NCI-H82 (cell line): Measurements from ENCODE around the gene ZNF579.

Experiments used
- DNase-seq: peaks from one replicate; lab custom pipeline; 2025; lab: John Stamatoyannopoulos, UW

ZNF579 gene

DNA sequence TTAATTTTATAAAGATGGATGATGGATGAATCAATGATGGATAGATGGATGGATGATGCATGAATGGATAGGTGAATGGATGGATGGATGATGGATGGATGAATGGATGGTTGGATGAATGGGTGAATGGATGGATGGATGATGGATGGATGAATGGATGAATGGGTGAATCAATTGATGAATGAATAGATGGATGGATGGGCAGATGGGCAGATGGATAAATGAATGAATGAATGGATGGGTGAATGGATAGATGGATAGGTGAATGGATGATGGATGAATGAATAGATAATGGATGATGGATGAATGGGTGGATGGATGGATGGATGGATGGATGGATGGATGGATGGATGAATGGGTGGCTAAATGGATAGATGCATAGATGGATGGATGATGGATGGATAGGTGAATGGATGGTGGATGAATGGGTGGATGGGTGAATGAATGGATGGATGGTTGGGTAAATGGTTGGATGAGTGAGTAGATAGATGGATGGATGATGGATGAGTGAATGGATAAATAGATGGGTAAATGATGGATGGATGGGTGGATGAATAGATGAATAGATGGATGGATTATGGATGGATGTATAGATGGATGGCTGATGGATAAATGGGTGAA lies 12.8 kb downstream of the ZNF579 start:
- no peak for DNase-seq

- DNase-seq, result no peak
These were observed 13.8 kb downstream of the ZNF579 start for GRCh38 chr19:55566823-55567222.

DNA sequence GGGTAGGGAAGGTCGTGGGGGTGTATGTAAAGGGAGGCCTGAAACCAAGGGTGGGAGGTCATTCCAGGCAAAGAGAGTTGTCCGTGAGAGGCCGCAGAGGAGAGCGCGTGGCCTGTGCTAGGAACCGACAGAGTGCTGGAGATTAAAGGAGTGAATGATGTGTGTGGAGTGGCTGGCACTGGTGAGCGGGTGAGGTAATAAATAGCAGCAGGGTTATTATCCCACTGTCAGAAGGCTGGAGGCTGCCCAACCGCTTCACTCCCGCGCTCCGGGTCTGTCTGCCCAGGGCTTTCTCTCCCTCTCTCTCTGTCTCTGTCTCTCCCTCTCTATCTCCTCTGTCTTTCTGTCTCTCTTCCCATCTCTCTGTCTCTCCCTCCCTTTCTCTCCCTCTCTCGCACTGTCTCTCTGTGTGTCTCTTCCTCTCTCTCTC lies 17.4 kb downstream of the ZNF579 start:
- peak; percentile 63 for DNase-seq

DNA sequence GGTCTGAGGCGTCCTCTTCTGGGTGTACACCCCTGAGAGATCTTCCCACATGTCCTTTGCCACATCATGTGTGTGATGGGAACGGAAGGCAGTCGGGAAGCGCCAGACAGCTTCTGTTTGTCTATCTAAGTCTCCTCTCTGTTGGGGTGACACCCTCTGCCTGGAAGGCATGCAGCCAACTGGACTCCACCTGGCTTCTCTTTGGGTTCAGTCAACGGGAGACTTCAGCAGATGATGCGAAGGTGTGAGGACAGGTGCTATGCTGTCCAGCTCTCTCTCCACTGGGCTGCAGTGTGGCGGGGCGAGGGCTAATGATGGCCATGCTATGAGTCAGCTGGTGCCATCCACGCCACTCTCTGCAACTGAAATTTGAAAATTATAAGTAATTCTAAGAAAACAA lies 21.0 kb downstream of the ZNF579 start:
- DNase-seq, result no peak

DNA sequence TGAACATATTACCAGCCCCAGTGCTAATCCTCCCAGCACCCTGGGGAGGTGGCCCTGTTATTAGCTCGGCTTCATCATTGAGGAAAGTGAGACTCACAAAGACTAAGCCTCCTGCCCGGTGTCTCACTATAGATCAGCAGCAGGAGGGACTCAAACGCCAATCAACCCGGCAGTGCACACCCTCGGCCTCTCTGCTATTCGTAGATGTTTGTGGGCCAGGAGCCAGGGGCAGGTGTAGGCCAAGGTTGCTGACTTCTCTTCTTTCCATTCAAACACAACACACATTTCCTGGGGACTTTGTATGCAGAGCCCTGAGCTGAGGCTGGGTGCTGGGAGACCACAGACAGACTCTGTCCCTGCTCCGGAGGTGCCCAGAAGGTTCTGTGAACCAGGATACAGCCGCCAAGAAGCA lies 25.9 kb downstream of the ZNF579 start:
- DNase-seq, result peak; percentile 71

DNA sequence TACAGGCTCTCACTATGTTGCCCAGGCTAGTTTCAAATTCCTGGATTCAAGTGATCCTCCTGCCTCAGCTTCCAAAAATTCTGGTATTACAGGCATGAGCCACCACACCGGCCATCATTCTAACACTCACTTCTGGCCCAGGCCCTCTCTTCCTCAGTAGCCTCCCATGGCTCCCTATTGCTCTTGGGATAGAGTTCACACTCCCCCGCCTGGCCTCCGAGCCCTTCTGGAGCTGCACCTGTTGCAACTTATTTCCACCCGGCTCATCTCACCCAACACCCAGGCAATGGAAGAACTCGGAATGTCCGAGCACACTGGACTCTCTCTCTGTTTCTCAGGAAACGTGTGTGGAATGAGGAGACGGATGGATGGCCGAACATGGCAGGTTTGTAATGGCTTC lies 26.3 kb downstream of the ZNF579 start:
- peak; percentile 56 for DNase-seq

GRCh38 chr19:55553217-55554182 lies 27.1 kb downstream of the ZNF579 start:
- DNase-seq, result no peak

DNA sequence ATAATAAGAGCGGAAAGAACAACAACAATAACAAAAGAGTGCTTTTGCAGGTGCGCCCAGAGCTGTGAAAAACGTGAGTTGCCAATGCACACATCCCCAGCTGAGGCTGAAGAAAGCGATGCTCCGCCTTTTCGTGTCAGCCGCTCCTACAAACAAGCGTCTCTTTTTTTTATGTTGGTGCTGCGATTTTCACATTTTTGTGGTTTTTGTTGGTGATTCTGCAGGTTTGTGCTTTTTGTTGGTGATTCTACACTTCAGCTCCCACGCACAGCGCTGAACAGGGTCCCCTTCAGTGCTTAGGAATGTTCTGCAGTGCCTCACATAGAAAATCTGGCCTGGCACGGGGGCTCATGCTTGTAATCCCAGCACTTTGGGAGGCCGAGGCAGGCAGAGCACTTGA lies 28.0 kb downstream of the ZNF579 start:
- DNase-seq, result no peak

GRCh38 chr19:55552206-55552605 lies 28.4 kb downstream of the ZNF579 start:
- no peak for DNase-seq

DNA sequence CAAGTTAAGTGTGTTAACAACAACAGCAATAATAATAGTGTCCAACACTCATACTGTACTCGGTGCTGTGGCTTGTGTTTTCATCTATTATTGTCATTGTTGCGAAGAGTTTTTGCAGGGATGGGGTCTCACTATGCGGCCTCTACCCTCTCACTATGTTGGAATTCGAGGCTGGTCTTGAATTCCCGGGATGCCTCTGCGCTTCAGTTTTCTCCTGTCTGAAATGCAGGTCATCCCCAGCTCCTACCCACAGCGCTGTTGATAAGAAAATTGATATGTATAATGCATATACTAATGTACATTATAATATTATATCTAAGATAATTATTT lies 30.4 kb downstream of the ZNF579 start:
- no peak for DNase-seq

DNA sequence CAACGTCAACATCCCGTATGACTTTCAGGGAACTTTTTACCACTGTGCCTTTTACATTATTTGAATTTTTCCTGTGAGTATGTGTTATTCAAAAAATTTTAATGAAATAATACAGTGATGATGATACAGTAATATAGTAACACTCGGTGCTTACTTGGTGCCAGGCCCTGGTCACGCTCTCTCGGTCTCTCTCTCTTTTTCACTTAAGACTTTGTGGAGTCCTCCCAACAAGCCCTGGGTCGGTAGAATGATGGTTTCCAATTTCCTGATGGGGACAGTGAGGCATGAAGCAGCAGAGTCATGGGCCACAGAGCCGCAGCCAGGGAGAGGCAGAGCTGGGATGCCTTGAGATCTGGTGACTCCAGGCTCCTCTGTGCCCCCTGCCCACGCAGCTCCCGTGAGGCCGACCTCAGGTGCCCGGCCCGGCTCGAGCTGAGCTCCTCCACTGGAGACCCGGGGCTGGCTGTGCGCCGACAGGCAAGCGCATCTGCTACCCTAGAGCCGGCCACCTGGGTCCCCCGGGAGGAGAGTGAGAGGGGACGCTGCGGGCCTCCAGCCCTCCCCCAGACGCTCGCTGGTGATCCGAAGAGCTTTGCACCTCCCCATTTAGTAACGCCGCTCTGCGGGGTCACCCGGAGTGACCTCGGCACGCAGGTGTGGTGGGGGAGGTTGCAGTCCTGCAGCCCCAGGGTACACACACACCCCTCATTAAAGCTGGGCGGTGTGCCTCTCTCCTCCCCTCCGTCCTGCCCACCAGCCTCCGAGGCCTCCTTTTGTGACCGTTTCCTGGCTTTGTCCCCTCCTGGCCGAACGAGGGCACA lies 30.9 kb downstream of the ZNF579 start:
- peak; percentile 68 for DNase-seq

GRCh38 chr19:55546822-55547614 lies 33.6 kb downstream of the ZNF579 start:
- no peak for DNase-seq

DNA sequence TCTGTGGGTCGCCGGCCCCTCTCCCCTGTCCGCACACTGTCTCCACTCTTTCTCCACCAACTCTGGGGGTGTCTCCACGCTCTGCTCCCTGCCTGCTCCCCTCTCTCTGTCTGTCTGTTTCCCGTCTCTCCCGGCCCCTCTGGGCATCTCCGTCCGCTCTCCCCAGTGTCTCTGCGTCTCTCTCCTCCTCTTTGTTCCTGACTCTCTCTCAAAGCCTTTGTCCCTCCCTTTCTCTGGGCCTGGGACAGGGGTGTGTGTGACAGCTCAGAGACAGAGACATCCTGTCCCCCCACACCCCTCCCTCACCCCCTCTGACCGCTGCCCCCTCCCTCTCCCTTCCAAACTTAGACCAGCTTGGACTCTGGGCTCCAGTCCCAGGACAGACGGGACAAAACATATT lies 34.6 kb downstream of the ZNF579 start:
- DNase-seq, result no peak

- no peak for DNase-seq
These were observed 35.2 kb downstream of the ZNF579 start, which contains the start of gene SBK3 for GRCh38 chr19:55545443-55545842. Gene SBK3, minus strand, starts transcription at chr19:55545543. Its CDS starts 0 bp downstream, at chr19:55545543.

GRCh38 chr19:55544776-55545439 lies 35.7 kb downstream of the ZNF579 start:
- no peak for DNase-seq

GRCh38 chr19:55544014-55544413 lies 36.6 kb downstream of the ZNF579 start:
- DNase-seq, result no peak

DNA sequence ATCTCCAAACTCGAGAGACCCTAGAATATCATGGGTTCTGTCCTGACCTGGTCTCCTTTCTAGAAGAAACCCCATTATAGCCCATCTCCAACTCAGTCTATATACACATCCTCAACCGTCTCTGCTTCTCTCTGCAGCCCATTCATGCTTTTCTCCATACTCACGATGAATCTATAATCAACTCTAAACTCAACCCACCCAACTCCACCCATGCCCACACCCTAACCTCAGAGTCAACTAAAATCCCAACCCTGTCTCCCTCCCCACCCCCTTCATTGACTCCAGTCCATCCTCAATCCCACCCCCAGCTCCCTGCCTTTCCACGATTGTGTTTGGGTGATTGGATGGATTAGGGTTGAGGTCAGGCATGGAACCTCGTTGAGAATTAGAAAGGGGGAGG lies 37.1 kb downstream of the ZNF579 start:
- no peak for DNase-seq

GRCh38 chr19:55542292-55542855 lies 38.3 kb downstream of the ZNF579 start:
- no peak for DNase-seq

- no peak for DNase-seq
These were observed 39.6 kb downstream of the ZNF579 start for GRCh38 chr19:55541091-55541490.

- DNase-seq, result peak; percentile 49
These were observed 40.0 kb downstream of the ZNF579 start for GRCh38 chr19:55540619-55541018.
